WTC11 (cell line): ENCODE data around the gene SNAI1. TPM values are rescaled to one million over a fixed set of nuclear protein-coding genes. Genes with fewer than 3 reads are reported as not detected.

Source experiments
- ATAC-seq: fragments of 200-7000 bp; cut with Tn5 transposase; 2 replicates; pipeline ENCODE4 v1.10.0; 2021; ENCODE audit warnings: mild to moderate bottlenecking, moderate library complexity
- CTCF ChIA-PET: fragments of 300-600 bp; sonication (Branson Sonifier 250); formaldehyde crosslinking; loops from one replicate; lab custom pipeline; 2021; ENCODE audit warnings: antibody characterized with exemption; lab: Charles Lee
- POLR2A ChIA-PET: fragments of 350-600 bp; sonication (Branson Sonifier 250); formaldehyde crosslinking; loops from one replicate; lab custom pipeline; 2021; ENCODE audit warnings: antibody characterized with exemption; lab: Charles Lee
- DNase-seq: peaks from one replicate; pipeline ENCODE4 v3.0.0; 2021; ENCODE audit warnings: low spot score
- H3K27ac Mint-ChIP-seq: 2 replicates; pipeline ENCODE4 v1.8.0; 2021; ENCODE audit warnings: mixed read lengths
- H3K27me3 Mint-ChIP-seq: 2 replicates; pipeline ENCODE4 v1.8.0; 2021; ENCODE audit warnings: low read depth, mild to moderate bottlenecking, moderate library complexity, mixed read lengths
- H3K36me3 Mint-ChIP-seq: 2 replicates; pipeline ENCODE4 v1.8.0; 2021; ENCODE audit warnings: mixed read lengths
- H3K4me1 Mint-ChIP-seq: 2 replicates; pipeline ENCODE4 v1.8.0; 2022; ENCODE audit warnings: mixed read lengths
- H3K4me3 Mint-ChIP-seq: 2 replicates; pipeline ENCODE4 v1.8.0; 2021; ENCODE audit warnings: mild to moderate bottlenecking, moderate library complexity, mixed read lengths
- H3K9me3 Mint-ChIP-seq: 2 replicates; pipeline ENCODE4 v1.8.0; 2021; ENCODE audit warnings: mixed read lengths
- AFF4 ChIP-seq: sonication (generic); formaldehyde crosslinking; IDR thresholded peaks from 2 replicates; pipeline ENCODE4 v1.8.1; 2023; ENCODE audit warnings: mild to moderate bottlenecking, missing genetic modification reagents, borderline replicate concordance
- ATF6 ChIP-seq: sonication (generic); formaldehyde crosslinking; IDR thresholded peaks from 2 replicates; pipeline ENCODE4 v1.8.1; 2023; ENCODE audit warnings: mild to moderate bottlenecking, missing genetic modification reagents
- CDX4 ChIP-seq: fragments of 250-450 bp; sonication (Bioruptor Pico); IDR thresholded peaks from 2 replicates; pipeline ENCODE4 v1.9.0; 2021; ENCODE audit warnings: moderate library complexity, mild to moderate bottlenecking, inconsistent platforms, borderline replicate concordance
- ESRRA ChIP-seq: sonication (generic); formaldehyde crosslinking; IDR thresholded peaks from 2 replicates; pipeline ENCODE4 v1.8.1; 2022; ENCODE audit warnings: mild to moderate bottlenecking, missing genetic modification reagents, borderline replicate concordance
- HMGA2 ChIP-seq: fragments of 250-450 bp; sonication (Bioruptor Pico); IDR thresholded peaks from 2 replicates; pipeline ENCODE4 v1.4.0; 2021; ENCODE audit warnings: mild to moderate bottlenecking, moderate library complexity
- JUN ChIP-seq: sonication (generic); formaldehyde crosslinking; IDR thresholded peaks from 2 replicates; pipeline ENCODE4 v1.8.0; 2023; ENCODE audit warnings: mild to moderate bottlenecking, missing genetic modification reagents
- NFATC4 ChIP-seq: fragments of 250-450 bp; sonication (Bioruptor Pico); IDR thresholded peaks from 2 replicates; pipeline ENCODE4 v1.9.0; 2021; ENCODE audit warnings: mild to moderate bottlenecking
- NFE2L1 ChIP-seq: sonication (generic); formaldehyde crosslinking; IDR thresholded peaks from 2 replicates; pipeline ENCODE4 v1.8.1; 2023; ENCODE audit warnings: missing genetic modification reagents
- NR3C1 ChIP-seq: sonication (generic); formaldehyde crosslinking; conservative IDR thresholded peaks from 2 replicates; pipeline ENCODE4 v1.8.1; 2023; ENCODE audit warnings: low read depth, mild to moderate bottlenecking, missing genetic modification reagents
- ZNF219 ChIP-seq: sonication (generic); formaldehyde crosslinking; IDR thresholded peaks from 2 replicates; pipeline ENCODE4 v1.8.0; 2023; ENCODE audit warnings: missing genetic modification reagents, mild to moderate bottlenecking, borderline replicate concordance
- total RNA-seq: library from RNA; stranded (reverse); gene quantifications from 3 replicates; pipeline ENCODE4 v1.2.3, GENCODE V29; 2021
- TF ChIP-seq, protein P1 (sequence below): fragments of 250-450 bp; sonication (Bioruptor Pico); IDR thresholded peaks from 2 replicates; pipeline ENCODE4 v2.1.2; 2022; ENCODE audit warnings: mild to moderate bottlenecking, moderate library complexity
- TF ChIP-seq, protein P2 (sequence below): sonication (generic); formaldehyde crosslinking; IDR thresholded peaks from 2 replicates; pipeline ENCODE4 v1.8.1; 2023; ENCODE audit warnings: mild to moderate bottlenecking, missing genetic modification reagents, moderate library complexity
- TF ChIP-seq, protein P3 (sequence below): sonication (generic); formaldehyde crosslinking; conservative IDR thresholded peaks from 2 replicates; pipeline ENCODE4 v1.8.1; 2023; ENCODE audit warnings: mild to moderate bottlenecking, low read depth, missing genetic modification reagents, moderate library complexity
- TF ChIP-seq, protein P4 (sequence below): sonication (generic); formaldehyde crosslinking; IDR thresholded peaks from 2 replicates; pipeline ENCODE4 v1.8.0; 2022; ENCODE audit warnings: mild to moderate bottlenecking, missing genetic modification reagents

SNAI1 gene
- total RNA-seq, 1 experiment from 2014 or later = 7.9 TPM

DNA sequence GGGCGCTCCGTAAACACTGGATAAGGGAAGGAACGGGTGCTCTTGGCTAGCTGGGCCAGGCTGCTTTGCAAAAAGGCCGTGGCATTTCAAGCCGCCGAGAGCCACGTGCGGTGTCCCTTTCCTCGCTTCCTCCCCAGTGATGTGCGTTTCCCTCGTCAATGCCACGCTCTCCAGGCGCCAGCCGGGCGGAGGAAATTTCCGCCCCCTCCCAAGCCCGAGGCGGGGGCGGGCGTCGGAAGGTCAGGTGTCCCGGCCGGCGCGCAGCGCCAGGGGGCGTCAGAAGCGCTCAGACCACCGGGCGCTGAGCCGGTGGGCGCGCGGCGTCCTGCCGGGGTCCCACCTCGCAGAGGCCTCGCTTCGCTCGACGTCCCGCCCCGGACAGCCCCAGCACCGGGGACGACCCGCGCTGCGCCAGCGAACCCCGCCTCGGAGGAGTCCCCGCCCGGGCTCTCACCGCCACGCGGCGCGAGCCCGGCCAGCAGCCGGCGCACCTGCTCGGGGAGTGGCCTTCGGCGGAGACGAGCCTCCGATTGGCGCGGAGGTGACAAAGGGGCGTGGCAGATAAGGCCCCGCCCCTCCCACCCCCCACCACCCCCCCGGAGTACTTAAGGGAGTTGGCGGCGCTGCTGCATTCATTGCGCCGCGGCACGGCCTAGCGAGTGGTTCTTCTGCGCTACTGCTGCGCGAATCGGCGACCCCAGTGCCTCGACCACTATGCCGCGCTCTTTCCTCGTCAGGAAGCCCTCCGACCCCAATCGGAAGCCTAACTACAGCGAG, at the start of gene SNAI1 (continued):
- TF ChIP-seq ATF6 (CRISPR knock-in tag) (no peak), NFATC4 (CRISPR knock-in tag) (no peak), HMGA2 (CRISPR knock-in tag) (no peak), NFE2L1 (CRISPR knock-in tag) (peak; percentile 87; the same call in 1 of the 2 replicates), NR3C1 (no peak), AFF4 (CRISPR knock-in tag) (no peak), ZNF219 (CRISPR knock-in tag) (no peak)
- TF ChIP-seq, protein P1, sequence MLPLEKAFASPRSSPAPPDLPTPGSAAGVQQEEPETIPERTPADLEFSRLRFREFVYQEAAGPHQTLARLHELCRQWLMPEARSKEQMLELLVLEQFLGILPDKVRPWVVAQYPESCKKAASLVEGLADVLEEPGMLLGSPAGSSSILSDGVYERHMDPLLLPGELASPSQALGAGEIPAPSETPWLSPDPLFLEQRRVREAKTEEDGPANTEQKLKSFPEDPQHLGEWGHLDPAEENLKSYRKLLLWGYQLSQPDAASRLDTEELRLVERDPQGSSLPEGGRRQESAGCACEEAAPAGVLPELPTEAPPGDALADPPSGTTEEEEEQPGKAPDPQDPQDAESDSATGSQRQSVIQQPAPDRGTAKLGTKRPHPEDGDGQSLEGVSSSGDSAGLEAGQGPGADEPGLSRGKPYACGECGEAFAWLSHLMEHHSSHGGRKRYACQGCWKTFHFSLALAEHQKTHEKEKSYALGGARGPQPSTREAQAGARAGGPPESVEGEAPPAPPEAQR = no peak
- TF ChIP-seq, protein P2, sequence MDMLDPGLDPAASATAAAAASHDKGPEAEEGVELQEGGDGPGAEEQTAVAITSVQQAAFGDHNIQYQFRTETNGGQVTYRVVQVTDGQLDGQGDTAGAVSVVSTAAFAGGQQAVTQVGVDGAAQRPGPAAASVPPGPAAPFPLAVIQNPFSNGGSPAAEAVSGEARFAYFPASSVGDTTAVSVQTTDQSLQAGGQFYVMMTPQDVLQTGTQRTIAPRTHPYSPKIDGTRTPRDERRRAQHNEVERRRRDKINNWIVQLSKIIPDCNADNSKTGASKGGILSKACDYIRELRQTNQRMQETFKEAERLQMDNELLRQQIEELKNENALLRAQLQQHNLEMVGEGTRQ (CRISPR knock-in tag) = peak; percentile 50
- TF ChIP-seq, protein P3, sequence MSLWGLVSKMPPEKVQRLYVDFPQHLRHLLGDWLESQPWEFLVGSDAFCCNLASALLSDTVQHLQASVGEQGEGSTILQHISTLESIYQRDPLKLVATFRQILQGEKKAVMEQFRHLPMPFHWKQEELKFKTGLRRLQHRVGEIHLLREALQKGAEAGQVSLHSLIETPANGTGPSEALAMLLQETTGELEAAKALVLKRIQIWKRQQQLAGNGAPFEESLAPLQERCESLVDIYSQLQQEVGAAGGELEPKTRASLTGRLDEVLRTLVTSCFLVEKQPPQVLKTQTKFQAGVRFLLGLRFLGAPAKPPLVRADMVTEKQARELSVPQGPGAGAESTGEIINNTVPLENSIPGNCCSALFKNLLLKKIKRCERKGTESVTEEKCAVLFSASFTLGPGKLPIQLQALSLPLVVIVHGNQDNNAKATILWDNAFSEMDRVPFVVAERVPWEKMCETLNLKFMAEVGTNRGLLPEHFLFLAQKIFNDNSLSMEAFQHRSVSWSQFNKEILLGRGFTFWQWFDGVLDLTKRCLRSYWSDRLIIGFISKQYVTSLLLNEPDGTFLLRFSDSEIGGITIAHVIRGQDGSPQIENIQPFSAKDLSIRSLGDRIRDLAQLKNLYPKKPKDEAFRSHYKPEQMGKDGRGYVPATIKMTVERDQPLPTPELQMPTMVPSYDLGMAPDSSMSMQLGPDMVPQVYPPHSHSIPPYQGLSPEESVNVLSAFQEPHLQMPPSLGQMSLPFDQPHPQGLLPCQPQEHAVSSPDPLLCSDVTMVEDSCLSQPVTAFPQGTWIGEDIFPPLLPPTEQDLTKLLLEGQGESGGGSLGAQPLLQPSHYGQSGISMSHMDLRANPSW (CRISPR knock-in tag) = no peak
- TF ChIP-seq, all 79 proteins: peak for 37

DNA sequence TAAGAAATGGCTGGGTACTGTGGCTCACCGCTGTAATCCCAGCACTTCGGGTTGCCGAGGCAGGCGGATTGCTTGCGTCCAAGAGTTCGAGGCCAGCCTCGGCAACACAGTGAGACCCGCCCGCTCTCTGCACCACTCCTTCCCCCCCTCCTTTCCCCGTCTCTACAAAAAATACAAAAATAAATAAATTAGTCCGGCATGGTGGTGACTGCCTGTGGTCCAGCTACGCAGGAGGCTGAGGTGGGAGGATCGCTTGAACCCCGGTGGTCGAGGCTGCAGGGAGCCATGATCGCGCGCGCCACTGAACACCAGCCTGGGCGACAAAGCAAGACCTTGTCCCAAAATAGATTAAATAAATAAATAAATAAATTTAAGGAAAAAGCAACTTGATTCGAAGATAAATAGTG, 47.0 kb upstream of the SNAI1 start:
- Mint-ChIP-seq H3K27ac (no peak overlapping the region), H3K36me3 (peaks cover 10% of the 10 kb centered on the region), H3K27me3 (no peaks in the 10 kb centered on the region), H3K9me3 (no peaks in the 10 kb centered on the region), H3K4me3 (no peak overlapping the region; the same call in 1 of the 2 replicates), H3K4me1 (peaks cover 25% of the 10 kb centered on the region)
- ChIA-PET POLR2A (interaction anchor here (0.6 kb wide), 1 partner anchor 28 kb away, joined by 6 read pairs; no protein-coding TSS in a partner anchor), CTCF (interaction anchor here (0.8 to 2.2 kb wide), 9 partner anchors 12 to 394 kb away, joined by 3 to 8 read pairs (median 4); no protein-coding TSS in a partner anchor)
- ATAC-seq (no peak), DNase-seq (no peak)
- no peak for TF ChIP-seq JUN (CRISPR knock-in tag)
- TF ChIP-seq, protein P4, sequence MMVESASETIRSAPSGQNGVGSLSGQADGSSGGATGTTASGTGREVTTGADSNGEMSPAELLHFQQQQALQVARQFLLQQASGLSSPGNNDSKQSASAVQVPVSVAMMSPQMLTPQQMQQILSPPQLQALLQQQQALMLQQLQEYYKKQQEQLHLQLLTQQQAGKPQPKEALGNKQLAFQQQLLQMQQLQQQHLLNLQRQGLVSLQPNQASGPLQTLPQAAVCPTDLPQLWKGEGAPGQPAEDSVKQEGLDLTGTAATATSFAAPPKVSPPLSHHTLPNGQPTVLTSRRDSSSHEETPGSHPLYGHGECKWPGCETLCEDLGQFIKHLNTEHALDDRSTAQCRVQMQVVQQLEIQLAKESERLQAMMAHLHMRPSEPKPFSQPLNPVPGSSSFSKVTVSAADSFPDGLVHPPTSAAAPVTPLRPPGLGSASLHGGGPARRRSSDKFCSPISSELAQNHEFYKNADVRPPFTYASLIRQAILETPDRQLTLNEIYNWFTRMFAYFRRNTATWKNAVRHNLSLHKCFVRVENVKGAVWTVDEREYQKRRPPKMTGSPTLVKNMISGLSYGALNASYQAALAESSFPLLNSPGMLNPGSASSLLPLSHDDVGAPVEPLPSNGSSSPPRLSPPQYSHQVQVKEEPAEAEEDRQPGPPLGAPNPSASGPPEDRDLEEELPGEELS (CRISPR knock-in tag) = no peak
- no peak for TF ChIP-seq CDX4
- TF ChIP-seq ESRRA = no peak
